DND-41 (cell line): ENCODE data around the gene FAM32A.

Experiments used
- ATAC-seq: fragments of 200-7000 bp; cut with Tn5 transposase; 3 replicates; pipeline ENCODE4 v1.9.1; 2021; ENCODE audit warnings: low read depth; ENCODE audit not compliant: insufficient read depth
- DNase-seq: peaks from one replicate; pipeline ENCODE4 v3.0.0-alpha.2; 2020
- H2AFZ ChIP-seq: 2 replicates; pipeline ENCODE4 v1.6.0; 2012; ENCODE audit warnings: low read depth, low read length
- H3K27ac ChIP-seq: 2 replicates; pipeline ENCODE4 v1.5.1; 2012; ENCODE audit warnings: low read length, inconsistent platforms
- H3K27me3 ChIP-seq: fragments of 200-600 bp; sonication (generic); 2 replicates; pipeline ENCODE4 v1.6.0; 2012; ENCODE audit warnings: low read length, mild to moderate bottlenecking, inconsistent platforms; ENCODE audit not compliant: insufficient read depth, poor library complexity
- H3K36me3 ChIP-seq: 2 replicates; pipeline ENCODE4 v1.5.1; 2012; ENCODE audit warnings: low read length, inconsistent platforms; ENCODE audit not compliant: insufficient read depth
- H3K4me1 ChIP-seq: 2 replicates; pipeline ENCODE4 v1.5.1; 2012; ENCODE audit warnings: mild to moderate bottlenecking, low read length; ENCODE audit not compliant: insufficient read depth
- H3K4me2 ChIP-seq: 2 replicates; pipeline ENCODE4 v1.6.0; 2012; ENCODE audit warnings: mild to moderate bottlenecking, moderate library complexity, low read length, inconsistent platforms; ENCODE audit not compliant: insufficient read depth
- H3K4me3 ChIP-seq, 2 experiments: fragments of 200-600 bp in 1 of 2; shearing (Covaris generic) in 1 of 2; 2 replicates each; pipeline ENCODE4 v1.5.1; 2012 to 2016; ENCODE audit warnings: inconsistent platforms in 2 of 2, low read length in 2 of 2, mild to moderate bottlenecking in 2 of 2, low read depth in 1 of 2, moderate library complexity in 1 of 2
- H3K79me2 ChIP-seq: 2 replicates; pipeline ENCODE4 v1.6.0; 2012; ENCODE audit warnings: low read length, inconsistent platforms; ENCODE audit not compliant: insufficient read depth
- H3K9ac ChIP-seq: 2 replicates; pipeline ENCODE4 v1.6.0; 2012; ENCODE audit warnings: low read depth, mild to moderate bottlenecking, inconsistent platforms, low read length, moderate library complexity
- H3K9me3 ChIP-seq: 2 replicates; pipeline ENCODE4 v1.5.1; 2012; ENCODE audit warnings: low read length, moderate library complexity, mild to moderate bottlenecking, inconsistent platforms; ENCODE audit not compliant: insufficient read depth, severe bottlenecking
- H4K20me1 ChIP-seq: 2 replicates; pipeline ENCODE4 v1.6.0; 2012; ENCODE audit warnings: low read length; ENCODE audit not compliant: insufficient read depth
- CTCF ChIP-seq: IDR thresholded peaks from 2 replicates; pipeline ENCODE4 v1.5.1; 2012; ENCODE audit warnings: borderline replicate concordance, low read length, moderate library complexity, mild to moderate bottlenecking; ENCODE audit not compliant: poor library complexity, severe bottlenecking; ENCODE audit errors: extremely low read depth
- EZH2 ChIP-seq: IDR thresholded peaks from 3 replicates; pipeline ENCODE4 v1.6.1; 2012; ENCODE audit warnings: borderline replicate concordance, low read depth, mild to moderate bottlenecking, moderate library complexity, low read length, inconsistent platforms; ENCODE audit not compliant: severe bottlenecking

The FAM32A gene

GRCh38 chr19:16199275-16199932, 14.2 kb downstream of the FAM32A start:
- H3K4me1 ChIP-seq = peaks cover 40% of the 10 kb centered on the region
- no peak for TF ChIP-seq EZH2
- TF ChIP-seq CTCF = no peak
- 0 out of 2 replicates have a peak overlapping the region, but pooled peaks have one; percentile 35 for H3K27ac ChIP-seq
- ATAC-seq = no peak
- H3K36me3 ChIP-seq = peaks cover 55% of the 10 kb centered on the region
- H3K79me2 ChIP-seq = peaks cover 66% of the 10 kb centered on the region
- H4K20me1 ChIP-seq = peaks cover 49% of the 10 kb centered on the region
- no peaks in the 10 kb centered on the region for H3K27me3 ChIP-seq
- no peak overlapping the region for H2AFZ ChIP-seq
- DNase-seq = no peak
- H3K9me3 ChIP-seq = no peaks in the 10 kb centered on the region
- peak overlapping the region; percentile 82 for H3K4me2 ChIP-seq
- H3K4me3 ChIP-seq = peak overlapping the region in 1 of 2 experiments; percentile 96; a peak in 2 of 4 replicates
- H3K9ac ChIP-seq = peak overlapping the region; percentile 98; the same call in 1 of the 2 replicates

- H3K36me3 ChIP-seq = peaks cover 62% of the 10 kb centered on the region
- no peak for DNase-seq
- no peak for ATAC-seq
- no peak overlapping the region for H2AFZ ChIP-seq
- no peaks in the 10 kb centered on the region for H3K27me3 ChIP-seq
- 0 out of 2 replicates have a peak overlapping the region, but pooled peaks have one; percentile 35 for H3K27ac ChIP-seq
- H3K9ac ChIP-seq = no peak overlapping the region
- H3K4me2 ChIP-seq = peak overlapping the region; percentile 82; the same call in 1 of the 2 replicates
- H3K79me2 ChIP-seq = peaks cover 66% of the 10 kb centered on the region
- peaks cover 40% of the 10 kb centered on the region for H3K4me1 ChIP-seq
- peaks cover 51% of the 10 kb centered on the region for H4K20me1 ChIP-seq
- no peaks in the 10 kb centered on the region for H3K9me3 ChIP-seq
- TF ChIP-seq EZH2 (no peak), CTCF (no peak)
- H3K4me3 ChIP-seq = no peak overlapping the region
These were observed 15.1 kb downstream of the FAM32A start for GRCh38 chr19:16200038-16201010.

- Histone ChIP-seq H3K9me3 (no peaks in the 10 kb centered on the region), H3K4me2 (no peak overlapping the region), H3K9ac (no peak overlapping the region), H4K20me1 (peaks cover 57% of the 10 kb centered on the region), H3K4me1 (peaks cover 38% of the 10 kb centered on the region), H3K36me3 (peaks cover 68% of the 10 kb centered on the region), H2AFZ (no peak overlapping the region), H3K4me3 (no peak overlapping the region), H3K27ac (no peak overlapping the region), H3K79me2 (peaks cover 66% of the 10 kb centered on the region), H3K27me3 (no peaks in the 10 kb centered on the region)
- TF ChIP-seq CTCF (no peak), EZH2 (no peak)
- ATAC-seq = no peak
- DNase-seq = no peak
These were observed 15.8 kb downstream of the FAM32A start for GRCh38 chr19:16201011-16201391.
